Heart right ventricle (tissue), 16 donors: ENCODE results near the gene EFNA4. TPM values are rescaled to one million over a fixed set of nuclear protein-coding genes. Genes with fewer than 3 reads are reported as not detected.

ENCODE experiments used
- ATAC-seq, 8 donors: fragments of 200-7000 bp; cut with Tn5 transposase; one replicate each; pipeline ENCODE4 v1.9.1; 2020; ENCODE audit warnings: mild to moderate bottlenecking in 8 of 8, moderate library complexity in 8 of 8, moderate number of reproducible peaks in 1 of 8
- DNase-seq, 2 donors: peaks; one replicate each; pipeline ENCODE4 v3.0.0-alpha.2; 2020
- H3K27ac ChIP-seq, 10 donors: fragments of 200-600 bp; sonication (generic) in 2 of 10; one replicate each; pipeline versions ENCODE4 v1.5.0 to v1.8.0; 2020 to 2022; ENCODE audit warnings: mild to moderate bottlenecking in 3 of 10
- H3K27me3 ChIP-seq, 7 donors: fragments of 200-600 bp; one replicate each; pipeline ENCODE4 v1.8.0; 2021 to 2022; ENCODE audit warnings: mild to moderate bottlenecking in 2 of 7
- H3K36me3 ChIP-seq, 9 donors: fragments of 200-600 bp; sonication (generic) in 1 of 9; one replicate each; pipeline versions ENCODE4 v1.5.0 to v1.8.0; 2020 to 2022; ENCODE audit warnings: mild to moderate bottlenecking in 2 of 9
- H3K4me1 ChIP-seq, 9 donors: fragments of 200-600 bp; sonication (generic) in 1 of 9; one replicate each; pipeline versions ENCODE4 v1.5.0 to v1.8.0; 2020 to 2022; ENCODE audit warnings: mild to moderate bottlenecking in 4 of 9
- H3K4me3 ChIP-seq, 10 donors: fragments of 200-600 bp; sonication (generic) in 2 of 10; one replicate each; pipeline versions ENCODE4 v1.5.0 to v1.8.0; 2020 to 2022; ENCODE audit warnings: mild to moderate bottlenecking in 7 of 10, moderate library complexity in 2 of 10
- H3K9me3 ChIP-seq, 11 donors: fragments of 200-600 bp in 10 of 11; sonication (generic) in 2 of 11; one replicate each; pipeline versions ENCODE4 v1.5.0 to v1.8.0; 2013 to 2022; ENCODE audit warnings: mild to moderate bottlenecking in 2 of 11, control low read depth in 1 of 11, moderate library complexity in 1 of 11
- CTCF ChIP-seq, 9 donors: fragments of 200-600 bp; sonication (generic) in 2 of 9; IDR thresholded peaks; one replicate each; pipeline versions ENCODE4 v1.5.0 to v1.8.0; 2021 to 2022; ENCODE audit warnings: antibody characterized with exemption in 9 of 9, mild to moderate bottlenecking in 5 of 9, moderate library complexity in 1 of 9
- WGBS, 2 donors: extraction: QIAGEN DNeasy Blood & Tissue Kit; methylation state at CpG; one replicate each; pipeline ENCODE4 v1.1.7; 2013; ENCODE audit warnings: inconsistent platforms in 1 of 2; 5-methylcytosine and 5-hydroxymethylcytosine counted together
- intact Hi-C, 10 donors: fragments of 100-400 bp; cut with DNase I; formaldehyde crosslinking; loops; one replicate each; pipeline versions ENCODE4 v1.11.1 to v1.14.2; 2022
- polyA plus RNA-seq, 2 donors: library from polyadenylated mRNA; stranded (reverse); fragments of 200-250 nt; gene quantifications; one replicate each; pipeline ENCODE4 v1.2.3, GENCODE V29; 2013
- total RNA-seq, 10 donors: library from RNA; stranded (reverse); fragmentation: NEBNext Ultra II Directional in 3 of 10; extraction: Animal tissue kit (Norgen Biotek cat#: 25700) in 3 of 10; gene quantifications; one replicate each; pipeline versions ENCODE4 v1.2.1 to v1.2.4, GENCODE V29; 2021 to 2023
- donor health status: Arrhythmogenic right ventricular cardiomyopathy.
- donor health status: ischemic (EF 13 %, LVEDD 7.1; RV severe dilation, severe dysfunction).
- donor health status: healthy with polysubstance abuse.
- donor health status: DM: no; HTN: yes; CAD: no.
- donor health status: DM: no; HTN: no; CAD: no.
- donor health status: ischemic (EF 25% LVEDD 6.9; RV normal size, moderate dysfunction).
- donor health status: ischemic (EF 25% LVEDD 5.7; RV mildly dilated, moderate dysfunction).
- donor health status: healthy.
- donor health status: DM: yes; HTN: yes; CAD: no.
- donor health status: Ischemic cardiomyopathy.
- donor health status: ischemic (EF 35%, LVEDD 5.7; RV mildly dilated, moderate dysfunction).
- donor health status: nonischemic (EF 11% LVEDD 7.7; RV severe dilation, severe dysfunction).
- donor health status: DM: yes; HTN: yes; CAD: no.
- donor health status: PGD.
- donor health status: ischemic (EF 29% LVEDD 5.4; RV normal size, mild dysfunction).
- donor health status: nonischemic (EF 23%, LVEDD 6.1; RV moderate dilation, normal function).

EFNA4 gene
- total and polyA plus RNA-seq, 12 donors: 0.49 to 5.4 (median 1.9) TPM

- no peak for TF ChIP-seq CTCF (IDR thresholded peaks at IDR 0.05)
- Histone ChIP-seq H3K36me3 (no peaks in the 10 kb centered on the region), H3K4me3 (no peak overlapping the region), H3K27me3 (no peaks in the 10 kb centered on the region), H3K4me1 (peaks cover 0 to 34% (median 16%) of the 10 kb centered on the region in 9 donors), H3K27ac (peak overlapping the region in 1 of 10 donors; percentile 49), H3K9me3 (no peaks in the 10 kb centered on the region)
- peak; percentile 35 to 74 (median 50) for ATAC-seq
- 58 to 59% methylated on average over 7 of the region's 7 CpGs for WGBS, 2 donors
- no peak for DNase-seq
- intact Hi-C loops: no loop called here
Observed at GRCh38 chr1:155105604-155106011, 42.1 kb downstream of the EFNA4 start.

GRCh38 chr1:155106862-155107261, 43.3 kb downstream of the EFNA4 start:
- DNase-seq (no peak), ATAC-seq (no peak)
- no peak for TF ChIP-seq CTCF (IDR thresholded peaks at IDR 0.05)
- intact Hi-C loops: no loop called here
- 73 to 80% methylated on average over 6 of the region's 6 CpGs for WGBS, 2 donors
- no peak overlapping the region for H3K27ac ChIP-seq
- H3K36me3 ChIP-seq: no peaks in the 10 kb centered on the region
- H3K27me3 ChIP-seq: no peaks in the 10 kb centered on the region
- H3K9me3 ChIP-seq: no peaks in the 10 kb centered on the region
- peaks cover 0 to 28% (median 16%) of the 10 kb centered on the region in 9 donors for H3K4me1 ChIP-seq
- H3K4me3 ChIP-seq: no peak overlapping the region

- WGBS, 2 donors: 78 to 80% methylated on average over 12 of the region's 12 CpGs
- no peak overlapping the region for H3K4me3 ChIP-seq
- no peaks in the 10 kb centered on the region for H3K36me3 ChIP-seq
- H3K9me3 ChIP-seq: no peaks in the 10 kb centered on the region
- H3K27ac ChIP-seq: no peak overlapping the region
- H3K4me1 ChIP-seq: peaks cover 0 to 21% (median 16%) of the 10 kb centered on the region in 9 donors
- intact Hi-C loops: no loop called here
- DNase-seq (no peak), ATAC-seq (no peak)
- no peaks in the 10 kb centered on the region for H3K27me3 ChIP-seq
- TF ChIP-seq CTCF (IDR thresholded peaks at IDR 0.05): no peak
Observed at GRCh38 chr1:155107309-155108264, 44.0 kb downstream of the EFNA4 start.

GRCh38 chr1:155108296-155108695, 44.8 kb downstream of the EFNA4 start:
- Histone ChIP-seq H3K4me1 (peaks cover 0 to 21% (median 16%) of the 10 kb centered on the region in 9 donors), H3K36me3 (no peaks in the 10 kb centered on the region), H3K27me3 (no peaks in the 10 kb centered on the region), H3K4me3 (no peak overlapping the region), H3K27ac (no peak overlapping the region), H3K9me3 (no peaks in the 10 kb centered on the region)
- WGBS, 2 donors: 86 to 90% methylated on average over 5 of the region's 5 CpGs
- no peak for TF ChIP-seq CTCF (IDR thresholded peaks at IDR 0.05)
- intact Hi-C loops: no loop called here
- DNase-seq (no peak), ATAC-seq (no peak)
